ENCODE measurements around the gene MPG. TPM values are rescaled to one million over a fixed set of nuclear protein-coding genes. Genes with fewer than 3 reads are reported as not detected.

The MPG gene
- total RNA-seq (2022; extraction: Qiagen RNA extraction; ENCODE audit: low read depth), result 61.0 to 78.2 TPM (median 72.5 TPM) in 5 replicates

GRCh38 chr16:77807-78443, at the start of gene MPG:
TSS of gene MPG (plus strand) at chr16:78225. CDS start at chr16:78310, 85 bp downstream.

GRCh38 chr16:53346-54236, 24.4 kb upstream of the MPG start, which contains the start of the genes POLR3K and SNRNP25:
TSS of gene POLR3K (minus strand) at chr16:53608. CDS start at chr16:53586, 22 bp downstream.
TSS of gene SNRNP25 (plus strand) at chr16:53828. CDS start at chr16:54017, 189 bp downstream.

GRCh38 chr16:72561-73548, 5.2 kb upstream of the MPG start, which contains the start of gene RHBDF1:
TSS of gene RHBDF1 (minus strand) at chr16:72631. CDS start at chr16:65015, 7,616 bp downstream.

Other genes with a start within 250 kb of the MPG start
- 35.9 to 42.8 TPM (median 42.4 TPM) in 5 replicates for gene POLR3K, start 24.6 kb upstream of the MPG start, total RNA-seq (2022; extraction: Qiagen RNA extraction; ENCODE audit: low read depth)
- gene SNRNP25, start 24.4 kb upstream of the MPG start, total RNA-seq (2022; extraction: Qiagen RNA extraction; ENCODE audit: low read depth), result 56.8 to 85.9 TPM (median 71.1 TPM) in 5 replicates
- gene RHBDF1, start 5.6 kb upstream of the MPG start, total RNA-seq (2022; extraction: Qiagen RNA extraction; ENCODE audit: low read depth), result 17.0 to 29.1 TPM (median 25.8 TPM) in 5 replicates
- 21.2 to 30.4 TPM (median 27.7 TPM) in 5 replicates for gene NPRL3, start 60.4 kb downstream of the MPG start, total RNA-seq (2022; extraction: Qiagen RNA extraction; ENCODE audit: low read depth)
- gene HBZ, start 74.4 kb downstream of the MPG start, total RNA-seq (2022; extraction: Qiagen RNA extraction; ENCODE audit: low read depth), result 0.14 TPM in 1 of 5 replicates, not detected in the others
- not detected in 5 replicates for gene HBM, start 87.8 kb downstream of the MPG start, total RNA-seq (2022; extraction: Qiagen RNA extraction; ENCODE audit: low read depth)
- 0.55 to 0.80 TPM (median 0.57 TPM) in 3 of 5 replicates, not detected in the others for gene HBA2, start 94.7 kb downstream of the MPG start, total RNA-seq (2022; extraction: Qiagen RNA extraction; ENCODE audit: low read depth)
- 0.55 to 1.8 TPM (median 1.1 TPM) in 4 of 5 replicates, not detected in the other for gene HBA1, start 98.5 kb downstream of the MPG start, total RNA-seq (2022; extraction: Qiagen RNA extraction; ENCODE audit: low read depth)
- gene HBQ1, start 102.2 kb downstream of the MPG start, total RNA-seq (2022; extraction: Qiagen RNA extraction; ENCODE audit: low read depth), result 6.1 to 7.9 TPM (median 6.9 TPM) in 5 replicates
- gene LUC7L, start 151.2 kb downstream of the MPG start, total RNA-seq (2022; extraction: Qiagen RNA extraction; ENCODE audit: low read depth), result 42.5 to 51.2 TPM (median 50.0 TPM) in 5 replicates
- gene FAM234A, start 156.6 kb downstream of the MPG start, total RNA-seq (2022; extraction: Qiagen RNA extraction; ENCODE audit: low read depth), result 40.5 to 52.4 TPM (median 48.2 TPM) in 5 replicates
- gene RGS11, start 197.7 kb downstream of the MPG start, total RNA-seq (2022; extraction: Qiagen RNA extraction; ENCODE audit: low read depth), result 2.7 to 5.9 TPM (median 4.2 TPM) in 5 replicates
- gene ARHGDIG, start 202.4 kb downstream of the MPG start, total RNA-seq (2022; extraction: Qiagen RNA extraction; ENCODE audit: low read depth), result 1.8 to 3.6 TPM (median 2.5 TPM) in 5 replicates
- 0.13 to 0.64 TPM (median 0.31 TPM) in 4 of 5 replicates, not detected in the other for gene PDIA2, start 204.9 kb downstream of the MPG start, total RNA-seq (2022; extraction: Qiagen RNA extraction; ENCODE audit: low read depth)

All from A549 treated with RU486 at 1 μM for 4 hours (cell line).